HEK293 (cell line): ENCODE data around the gene PLXNA2.

ENCODE experiments used
- CTCF ChIP-seq: fragments of 450-650 bp; formaldehyde crosslinking; IDR thresholded peaks from 2 replicates; pipeline ENCODE4 v1.5.1; 2016; ENCODE audit warnings: missing biosample characterization, missing genetic modification characterization
- GLI2 ChIP-seq: fragments of 450-650 bp; formaldehyde crosslinking; IDR thresholded peaks from 2 replicates; pipeline ENCODE4; 2017; ENCODE audit warnings: missing biosample characterization, missing genetic modification characterization, low read depth, borderline replicate concordance
- GLI4 ChIP-seq: fragments of 450-650 bp; formaldehyde crosslinking; IDR thresholded peaks from 2 replicates; pipeline ENCODE4 v1.5.1; 2016; ENCODE audit warnings: missing biosample characterization, missing genetic modification characterization
- HOXD13 ChIP-seq: sonication (generic); formaldehyde crosslinking; IDR thresholded peaks from 2 replicates; pipeline ENCODE4 v1.8.0; 2022; ENCODE audit warnings: missing genetic modification reagents, borderline replicate concordance
- KLF17 ChIP-seq: fragments of 450-650 bp; formaldehyde crosslinking; IDR thresholded peaks from 2 replicates; pipeline ENCODE4 v1.5.1; 2016; ENCODE audit warnings: missing biosample characterization, missing genetic modification characterization
- KLF8 ChIP-seq: fragments of 450-650 bp; formaldehyde crosslinking; IDR thresholded peaks from 2 replicates; pipeline ENCODE4 v1.5.1; 2016; ENCODE audit warnings: missing biosample characterization, missing genetic modification characterization
- KLF9 ChIP-seq: fragments of 450-650 bp; formaldehyde crosslinking; IDR thresholded peaks from 2 replicates; pipeline ENCODE4 v1.5.1; 2016; ENCODE audit warnings: missing biosample characterization, missing genetic modification characterization, low read depth
- MEIS1 ChIP-seq: sonication (generic); formaldehyde crosslinking; IDR thresholded peaks from 2 replicates; pipeline ENCODE4 v1.8.1; 2022; ENCODE audit warnings: missing genetic modification reagents, mild to moderate bottlenecking, borderline replicate concordance
- OSR2 ChIP-seq: fragments of 450-650 bp; formaldehyde crosslinking; IDR thresholded peaks from 2 replicates; pipeline ENCODE4 v1.5.1; 2016; ENCODE audit warnings: missing biosample characterization, missing genetic modification characterization
- PBX3 ChIP-seq: sonication (generic); formaldehyde crosslinking; IDR thresholded peaks from 2 replicates; pipeline ENCODE4 v1.8.1; 2022; ENCODE audit warnings: mild to moderate bottlenecking, moderate library complexity, missing genetic modification reagents
- RBAK ChIP-seq: fragments of 450-650 bp; formaldehyde crosslinking; IDR thresholded peaks from 2 replicates; pipeline ENCODE4 v1.5.1; 2016; ENCODE audit warnings: missing biosample characterization, missing genetic modification characterization
- ZBTB1 ChIP-seq: fragments of 450-650 bp; formaldehyde crosslinking; IDR thresholded peaks from 2 replicates; pipeline ENCODE4 v1.5.1; 2016; ENCODE audit warnings: missing biosample characterization, missing genetic modification characterization
- ZBTB7A ChIP-seq: fragments of 450-650 bp; formaldehyde crosslinking; IDR thresholded peaks from 2 replicates; pipeline ENCODE4 v1.5.1; 2016; ENCODE audit warnings: low read depth, missing biosample characterization, missing genetic modification characterization
- ZNF132 ChIP-seq: fragments of 450-650 bp; formaldehyde crosslinking; IDR thresholded peaks from 2 replicates; pipeline ENCODE4 v1.5.1; 2017; ENCODE audit warnings: missing biosample characterization, missing genetic modification characterization, borderline replicate concordance
- ZNF138 ChIP-seq: fragments of 450-650 bp; formaldehyde crosslinking; IDR thresholded peaks from 2 replicates; pipeline ENCODE4 v1.5.1; 2016; ENCODE audit warnings: missing biosample characterization, missing genetic modification characterization, borderline replicate concordance
- ZNF140 ChIP-seq: fragments of 450-650 bp; formaldehyde crosslinking; IDR thresholded peaks from 2 replicates; pipeline ENCODE4 v1.5.1; 2016; ENCODE audit warnings: missing biosample characterization, missing genetic modification characterization
- ZNF211 ChIP-seq: fragments of 450-650 bp; formaldehyde crosslinking; IDR thresholded peaks from 2 replicates; pipeline ENCODE4 v1.5.1; 2016; ENCODE audit warnings: low read depth, missing biosample characterization, missing genetic modification characterization
- ZNF223 ChIP-seq: fragments of 450-650 bp; formaldehyde crosslinking; IDR thresholded peaks from 2 replicates; pipeline ENCODE4 v1.5.1; 2016; ENCODE audit warnings: missing biosample characterization, missing genetic modification characterization
- ZNF280C ChIP-seq: fragments of 450-650 bp; formaldehyde crosslinking; IDR thresholded peaks from 2 replicates; pipeline ENCODE4 v1.5.1; 2016; ENCODE audit warnings: missing biosample characterization, missing genetic modification characterization
- ZNF366 ChIP-seq: fragments of 450-650 bp; formaldehyde crosslinking; conservative IDR thresholded peaks from 2 replicates; pipeline ENCODE4 v1.5.1; 2016; ENCODE audit warnings: missing biosample characterization, missing genetic modification characterization
- ZNF398 ChIP-seq: fragments of 450-650 bp; formaldehyde crosslinking; IDR thresholded peaks from 2 replicates; pipeline ENCODE4 v1.5.1; 2017; ENCODE audit warnings: missing biosample characterization, missing genetic modification characterization
- ZNF571 ChIP-seq: fragments of 450-650 bp; formaldehyde crosslinking; IDR thresholded peaks from 2 replicates; pipeline ENCODE4 v1.5.0; 2017; ENCODE audit warnings: missing biosample characterization, missing genetic modification characterization
- ZNF639 ChIP-seq: fragments of 450-650 bp; formaldehyde crosslinking; IDR thresholded peaks from 2 replicates; pipeline ENCODE4 v1.5.1; 2016; ENCODE audit warnings: missing biosample characterization, missing genetic modification characterization
- ZNF701 ChIP-seq: fragments of 450-650 bp; formaldehyde crosslinking; IDR thresholded peaks from 2 replicates; pipeline ENCODE4 v1.5.1; 2016; ENCODE audit warnings: missing biosample characterization, missing genetic modification characterization
- ZNF704 ChIP-seq: fragments of 450-650 bp; formaldehyde crosslinking; IDR thresholded peaks from 2 replicates; pipeline ENCODE4 v1.5.1; 2016; ENCODE audit warnings: missing biosample characterization, missing genetic modification characterization
- ZNF747 ChIP-seq: fragments of 450-650 bp; formaldehyde crosslinking; IDR thresholded peaks from 2 replicates; pipeline ENCODE4 v1.5.1; 2016; ENCODE audit warnings: missing biosample characterization, missing genetic modification characterization
- ZNF777 ChIP-seq: fragments of 450-650 bp; formaldehyde crosslinking; IDR thresholded peaks from 2 replicates; pipeline ENCODE4 v1.5.1; 2017; ENCODE audit warnings: missing biosample characterization, missing genetic modification characterization, borderline replicate concordance
- ZNF843 ChIP-seq: fragments of 450-650 bp; formaldehyde crosslinking; IDR thresholded peaks from 2 replicates; pipeline ENCODE4 v1.5.1; 2016; ENCODE audit warnings: missing biosample characterization, missing genetic modification characterization
- ZSCAN23 ChIP-seq: fragments of 450-650 bp; formaldehyde crosslinking; IDR thresholded peaks from 2 replicates; pipeline ENCODE4 v1.5.1; 2016; ENCODE audit warnings: missing biosample characterization, missing genetic modification characterization

Gene PLXNA2

GRCh38 chr1:208183977-208184911 lies 59.9 kb downstream of the PLXNA2 start (continued):
- TF ChIP-seq ZNF701 (no peak), ZNF223 (tag by site-specific recombination) (peak; percentile 94), KLF9 (tag by site-specific recombination) (peak; percentile 96), ZSCAN23 (peak; percentile 90; the same call in 1 of the 2 replicates), MEIS1 (peak; percentile 28; the same call in 1 of the 2 replicates), ZNF138 (tag by site-specific recombination) (no peak), ZBTB7A (no peak), GLI4 (tag by site-specific recombination) (no peak), ZNF366 (peak; percentile 78), ZNF140 (tag by site-specific recombination) (no peak), ZNF639 (tag by site-specific recombination) (peak; percentile 97), ZBTB1 (tag by site-specific recombination) (no peak), OSR2 (tag by site-specific recombination) (peak; percentile 87), ZNF777 (tag by site-specific recombination) (no peak), KLF8 (tag by site-specific recombination) (no peak), GLI2 (tag by site-specific recombination) (peak; percentile 69; the same call in 1 of the 2 replicates), ZNF747 (tag by site-specific recombination) (no peak), ZNF571 (tag by site-specific recombination) (no peak), KLF17 (peak; percentile 100), RBAK (tag by site-specific recombination) (no peak), ZNF211 (tag by site-specific recombination) (no peak), ZNF398 (peak; percentile 84), ZNF280C (tag by site-specific recombination) (no peak), ZNF843 (peak; percentile 96), CTCF (tag by site-specific recombination) (no peak), HOXD13 (no peak), ZNF704 (tag by site-specific recombination) (no peak), ZNF132 (no peak), PBX3 (CRISPR knock-in tag) (no peak)
